OCI-M1 (cell line): Measurements from ENCODE around the gene PCDH1.
A peak's percentile ranks its signal among the peaks of the same experiment; 100 is the strongest.
"Not testable (repeated sequence)": the region's sequence is repeated elsewhere in the genome, so short reads cannot be mapped to it uniquely, and the experiment has no call there.

ENCODE experiments used
- DNase-seq: peaks from one replicate; lab custom pipeline; 2025; lab: John Stamatoyannopoulos, UW

Gene PCDH1

GRCh38 chr5:141878186-141878710 is at the start of gene PCDH1:
TSS of gene PCDH1 (minus strand) at chr5:141878410. CDS start at chr5:141878262, 148 bp downstream.
- DNase-seq: no peak

GRCh38 chr5:141926434-141926833 is 48.2 kb upstream of the PCDH1 start:
- DNase-seq: no peak

- peak; percentile 96 for DNase-seq
These were observed 45.5 kb upstream of the PCDH1 start, which contains the start of gene DELE1 for GRCh38 chr5:141923448-141924313. TSS of gene DELE1 (plus strand) at chr5:141923871. CDS start at chr5:141923942, 71 bp downstream.

- not testable (repeated sequence) for DNase-seq
These were observed 44.7 kb upstream of the PCDH1 start for GRCh38 chr5:141922827-141923447.

- no peak for DNase-seq
These were observed 42.6 kb upstream of the PCDH1 start for GRCh38 chr5:141920771-141921170.

- DNase-seq: no peak
These were observed 41.3 kb upstream of the PCDH1 start for GRCh38 chr5:141919218-141920119.

- DNase-seq: no peak
These were observed 39.5 kb upstream of the PCDH1 start for GRCh38 chr5:141917760-141918159.

- no peak for DNase-seq
These were observed 38.3 kb upstream of the PCDH1 start for GRCh38 chr5:141916522-141916921.

GRCh38 chr5:141915881-141916336 is 37.7 kb upstream of the PCDH1 start:
- no peak for DNase-seq

GRCh38 chr5:141914797-141915196 is 36.6 kb upstream of the PCDH1 start:
- no peak for DNase-seq

GRCh38 chr5:141914199-141914743 is 36.1 kb upstream of the PCDH1 start:
- DNase-seq: peak; percentile 27

- no peak for DNase-seq
These were observed 35.5 kb upstream of the PCDH1 start for GRCh38 chr5:141913560-141914198.

GRCh38 chr5:141910271-141910673 is 32.1 kb upstream of the PCDH1 start:
- no peak for DNase-seq

- DNase-seq: no peak
These were observed 31.0 kb upstream of the PCDH1 start for GRCh38 chr5:141909212-141909611.

GRCh38 chr5:141908796-141909195 is 30.6 kb upstream of the PCDH1 start:
- no peak for DNase-seq

GRCh38 chr5:141906972-141907371 is 28.8 kb upstream of the PCDH1 start:
- no peak for DNase-seq

- DNase-seq: no peak
These were observed 28.3 kb upstream of the PCDH1 start for GRCh38 chr5:141906517-141906916.

- DNase-seq: no peak
These were observed 26.3 kb upstream of the PCDH1 start for GRCh38 chr5:141904551-141904950.

GRCh38 chr5:141903261-141903660 is 25.1 kb upstream of the PCDH1 start:
- DNase-seq: peak; percentile 57

GRCh38 chr5:141902015-141902814 is 24.0 kb upstream of the PCDH1 start:
- DNase-seq: peak; percentile 48
